HG02798 (cell line): ENCODE measurements around the gene TBX10.
"Not testable (repeated sequence)": the region's sequence is repeated elsewhere in the genome, so short reads cannot be mapped to it uniquely, and the experiment has no call there.

Source experiments
- ATAC-seq: cut with Tn5 transposase; IDR thresholded peaks from one replicate; pipeline ENCODE4 v1.9.1; 2021; ENCODE audit warnings: mild to moderate bottlenecking; ENCODE audit not compliant: unreplicated experiment, poor library complexity

Gene TBX10

DNA sequence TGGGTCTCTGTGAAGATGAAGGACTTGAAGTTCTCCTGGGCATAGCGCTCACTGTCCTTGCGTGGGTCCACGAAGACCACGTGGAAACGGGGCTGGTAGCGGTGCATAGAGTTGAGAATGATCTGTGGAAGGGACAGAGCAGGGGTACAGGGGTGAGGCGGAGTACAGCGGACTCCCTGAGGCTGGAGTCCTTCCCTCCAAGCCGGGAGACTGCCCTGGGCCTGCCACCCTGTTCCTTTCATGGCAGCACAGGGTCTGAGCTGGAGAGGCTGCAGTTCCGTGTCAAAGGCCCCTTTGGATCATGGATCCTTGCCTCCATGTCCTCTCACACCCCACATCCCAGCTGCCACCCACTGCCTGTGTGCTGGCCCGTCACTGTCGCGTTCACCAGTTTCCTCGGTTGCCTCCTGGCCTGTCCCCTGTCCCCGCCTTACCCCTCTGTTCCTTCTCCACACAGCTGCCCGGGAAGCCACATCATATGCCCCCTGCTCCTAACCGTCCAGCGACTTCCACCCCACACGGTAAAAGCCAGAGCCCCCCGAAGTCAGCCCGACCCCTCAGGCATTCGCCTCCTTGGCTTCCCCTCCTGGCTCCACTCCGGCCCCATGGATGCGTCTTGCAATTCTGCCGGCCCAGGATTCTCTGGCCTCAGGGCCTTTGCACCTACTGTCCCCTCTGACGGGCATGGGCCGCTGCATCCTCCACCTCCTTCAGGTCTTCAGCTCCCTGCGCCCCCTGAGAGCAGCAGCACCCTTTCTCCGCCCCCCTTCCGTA is 6.4 kb downstream of the TBX10 start:
- ATAC-seq: no peak

DNA sequence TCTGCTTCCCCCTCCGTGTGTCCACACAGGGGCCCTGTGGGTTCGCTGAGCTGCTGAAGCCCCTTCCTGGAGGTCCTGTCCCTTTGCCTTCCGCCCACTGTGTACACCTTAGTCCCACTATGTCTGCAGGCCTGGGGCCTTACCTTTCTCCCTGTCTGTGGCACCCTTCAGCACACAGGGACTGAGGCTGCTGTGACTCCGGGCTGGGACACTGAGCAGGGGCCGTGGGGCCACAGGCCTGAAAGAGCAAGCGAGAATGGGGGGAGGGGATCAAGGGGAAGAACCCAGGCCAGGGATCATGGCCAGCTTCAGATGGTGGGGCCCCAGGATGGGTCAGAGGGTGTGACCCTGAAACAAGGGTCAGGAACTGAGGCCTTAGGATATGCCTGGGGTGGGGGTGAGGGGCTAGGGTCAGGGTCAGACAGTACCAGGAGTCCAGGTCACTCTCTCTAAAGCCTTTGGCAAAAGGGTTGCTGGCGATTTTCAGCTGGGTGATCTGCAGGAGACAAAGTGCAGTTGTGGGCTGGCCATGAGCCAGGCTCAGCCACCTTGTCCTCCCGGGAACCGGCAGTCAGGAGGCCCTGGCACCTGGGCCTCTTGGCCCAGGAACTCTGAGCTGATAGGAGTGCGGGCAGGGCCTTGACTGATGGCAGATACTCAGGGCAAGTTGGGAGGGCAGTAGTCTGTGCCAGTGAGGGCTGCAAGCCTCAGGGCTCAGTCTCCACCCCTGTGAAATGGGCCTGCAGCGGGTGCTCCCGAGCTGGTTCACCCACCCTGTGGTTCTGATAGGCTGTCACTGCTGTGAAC is 7.2 kb downstream of the TBX10 start:
- ATAC-seq: no peak

DNA sequence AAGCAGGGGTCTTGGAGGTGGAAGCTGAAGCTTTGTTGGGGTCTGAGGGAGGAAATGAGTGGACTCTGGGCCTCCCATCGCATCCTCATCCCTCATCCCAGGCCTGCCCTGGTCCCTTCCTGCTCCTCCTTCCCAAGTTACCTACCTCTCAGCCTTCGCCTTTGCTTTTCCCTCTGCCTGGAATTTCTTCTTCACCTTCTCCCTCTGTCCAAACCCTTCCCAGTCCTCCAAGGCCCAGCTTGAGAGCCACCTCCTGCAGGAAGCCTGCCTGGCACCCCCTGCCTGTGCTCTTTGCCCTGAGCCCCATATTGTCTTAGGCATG is 7.7 kb downstream of the TBX10 start:
- no peak for ATAC-seq

DNA sequence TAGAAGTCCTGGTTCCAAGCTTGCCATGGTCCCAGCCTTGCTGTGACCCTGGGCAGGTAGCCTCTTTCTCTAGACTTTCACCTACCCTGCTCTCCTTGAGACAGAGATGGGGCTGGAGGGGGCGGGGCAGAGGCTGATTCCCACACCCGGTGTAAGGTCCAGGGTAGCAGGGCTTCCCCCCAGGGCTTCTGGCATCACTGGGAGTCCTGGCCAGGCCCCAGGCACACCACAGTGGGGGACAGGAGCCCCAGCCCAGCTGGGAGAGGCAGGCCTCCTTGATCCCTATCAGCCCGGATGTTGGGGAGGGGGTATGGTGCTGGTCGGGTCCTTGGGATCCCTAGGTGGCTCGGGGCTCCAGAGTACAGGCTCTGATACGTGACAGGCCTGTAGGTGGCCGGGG is 8.2 kb downstream of the TBX10 start:
- ATAC-seq: no peak

DNA sequence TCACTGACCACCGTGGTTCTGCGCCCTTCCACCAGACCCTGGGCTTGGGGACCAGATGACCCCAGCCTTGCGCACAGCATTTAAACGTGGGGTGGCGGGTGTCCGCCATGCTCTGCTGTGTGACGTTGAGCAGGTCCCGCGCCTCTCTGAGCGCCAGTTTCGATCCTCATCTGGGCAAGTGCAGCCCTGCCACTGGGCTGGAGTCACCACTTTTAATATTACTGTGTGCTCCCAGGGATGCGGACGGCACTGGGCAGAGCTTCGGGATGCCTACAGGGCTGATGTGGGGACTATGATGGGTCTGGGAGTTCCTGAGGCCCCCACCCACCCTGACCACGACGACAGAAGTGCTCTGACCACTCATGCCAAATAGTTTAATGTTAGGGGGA is 8.6 kb downstream of the TBX10 start:
- no peak for ATAC-seq

DNA sequence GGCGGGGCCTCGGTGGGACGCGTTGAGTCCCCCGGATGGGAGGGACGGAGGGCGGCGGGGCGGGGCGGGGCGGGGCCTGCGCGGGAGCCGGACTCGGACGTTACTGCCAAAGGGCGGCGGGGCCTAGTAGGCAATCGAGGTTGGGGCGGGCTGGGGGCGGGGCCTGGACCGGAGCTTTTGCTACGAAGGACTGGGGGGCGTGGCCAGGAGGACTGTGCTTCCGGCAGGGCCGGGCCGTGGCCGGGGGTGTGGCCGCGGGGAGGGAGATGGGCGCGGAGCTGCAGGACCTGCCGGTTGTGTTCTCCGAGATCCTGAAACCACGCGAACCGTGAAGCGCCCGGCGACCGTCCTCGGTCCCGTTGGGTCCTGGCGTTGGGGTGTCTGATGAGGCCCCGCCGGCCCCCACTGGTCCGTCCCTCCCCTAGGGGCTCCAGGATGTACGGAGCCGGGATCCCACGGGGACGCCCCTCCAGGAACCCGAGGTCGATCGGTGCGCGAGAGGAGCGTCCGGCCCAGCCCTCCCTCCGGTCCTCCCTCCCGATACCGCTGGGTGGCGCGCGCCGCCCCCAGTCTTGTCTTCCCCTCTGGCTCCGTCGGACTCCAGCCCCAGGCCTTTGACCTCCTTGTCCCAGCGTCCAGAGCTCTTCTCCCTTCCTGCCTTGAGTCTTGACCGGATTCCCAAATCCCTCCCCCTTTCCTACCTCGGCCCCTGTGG is 9.2 kb downstream of the TBX10 start:
- ATAC-seq: peak; percentile 82

DNA sequence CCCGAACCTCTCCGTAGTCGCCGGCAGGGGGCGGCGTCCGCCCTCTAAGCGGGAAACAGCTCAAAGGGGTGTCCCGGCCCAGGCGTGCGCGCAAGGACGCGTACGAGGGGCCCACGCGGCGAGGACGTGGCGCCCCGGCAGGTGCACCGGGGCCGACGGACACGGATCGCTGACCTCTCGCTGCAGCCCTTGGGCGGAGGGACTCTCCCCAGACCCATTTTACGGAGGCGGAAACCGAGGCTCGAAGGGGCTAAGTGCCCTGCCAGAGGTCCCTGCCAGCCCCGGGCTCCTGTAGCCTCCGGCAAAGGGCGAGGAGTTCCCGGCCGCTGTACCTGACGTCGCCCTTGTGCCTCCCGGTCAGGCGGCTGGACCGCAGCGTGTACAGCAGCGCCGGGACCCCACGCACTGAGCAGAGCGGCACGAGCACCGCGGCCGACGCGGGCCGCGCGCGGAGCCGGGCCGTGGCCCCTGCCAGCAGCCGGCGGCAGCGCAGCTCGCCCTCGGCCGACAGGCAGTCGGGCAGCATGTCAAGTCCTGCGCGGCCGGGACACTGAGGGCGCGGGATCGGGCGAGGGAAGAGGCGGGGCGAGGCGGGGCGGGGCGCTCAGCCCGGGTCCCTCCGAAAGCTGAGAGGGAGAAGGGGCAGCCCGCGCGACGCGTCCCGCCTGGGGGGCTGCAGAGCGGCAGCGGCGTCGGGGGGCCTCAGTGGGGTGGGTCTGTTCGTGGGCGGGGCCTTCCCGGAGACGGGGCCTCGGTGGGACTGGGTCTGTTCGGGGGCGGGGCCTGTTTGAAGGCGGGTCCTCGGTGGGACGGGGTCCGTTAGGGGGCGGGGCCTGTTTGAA is 10.0 kb downstream of the TBX10 start, which contains the start of gene NUDT8:
TSS of gene NUDT8 (minus strand) at position 552 of the 842 bp plus-strand sequence. CDS start at position 526, 26 bp downstream.
- ATAC-seq: peak; percentile 47

DNA sequence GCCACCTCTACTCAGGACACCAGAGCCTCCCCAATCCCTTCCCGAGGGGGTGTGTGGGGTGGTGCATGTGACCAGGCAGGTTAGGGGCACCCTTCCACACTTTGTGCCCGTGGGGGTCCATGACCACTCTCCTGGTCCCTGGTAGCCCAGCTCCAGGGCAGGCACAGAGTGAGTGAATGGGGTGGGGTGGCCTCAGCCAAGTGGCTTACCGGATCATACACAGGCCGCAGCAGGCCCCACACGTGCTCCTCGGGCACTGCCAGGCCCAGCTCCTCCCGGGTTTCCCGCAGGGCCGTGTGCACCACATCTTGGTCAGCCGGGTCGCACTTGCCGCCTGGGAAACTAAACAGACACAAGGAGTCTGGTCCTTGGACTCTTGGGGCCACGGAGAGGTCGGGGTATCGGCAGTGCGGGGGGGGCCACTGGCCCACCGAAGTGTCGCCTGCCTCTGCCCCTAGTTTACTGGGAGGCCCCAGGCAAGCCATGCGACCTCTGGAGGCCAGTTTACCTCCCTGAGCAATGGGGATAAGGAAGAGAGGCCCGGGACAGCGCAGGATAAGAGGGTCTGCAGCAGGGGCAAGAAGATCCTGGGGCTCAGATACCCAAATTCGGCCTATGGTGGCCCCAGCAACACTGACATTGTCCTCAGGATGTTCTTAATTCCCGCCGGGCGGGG is 10.7 kb downstream of the TBX10 start:
- no peak for ATAC-seq

DNA sequence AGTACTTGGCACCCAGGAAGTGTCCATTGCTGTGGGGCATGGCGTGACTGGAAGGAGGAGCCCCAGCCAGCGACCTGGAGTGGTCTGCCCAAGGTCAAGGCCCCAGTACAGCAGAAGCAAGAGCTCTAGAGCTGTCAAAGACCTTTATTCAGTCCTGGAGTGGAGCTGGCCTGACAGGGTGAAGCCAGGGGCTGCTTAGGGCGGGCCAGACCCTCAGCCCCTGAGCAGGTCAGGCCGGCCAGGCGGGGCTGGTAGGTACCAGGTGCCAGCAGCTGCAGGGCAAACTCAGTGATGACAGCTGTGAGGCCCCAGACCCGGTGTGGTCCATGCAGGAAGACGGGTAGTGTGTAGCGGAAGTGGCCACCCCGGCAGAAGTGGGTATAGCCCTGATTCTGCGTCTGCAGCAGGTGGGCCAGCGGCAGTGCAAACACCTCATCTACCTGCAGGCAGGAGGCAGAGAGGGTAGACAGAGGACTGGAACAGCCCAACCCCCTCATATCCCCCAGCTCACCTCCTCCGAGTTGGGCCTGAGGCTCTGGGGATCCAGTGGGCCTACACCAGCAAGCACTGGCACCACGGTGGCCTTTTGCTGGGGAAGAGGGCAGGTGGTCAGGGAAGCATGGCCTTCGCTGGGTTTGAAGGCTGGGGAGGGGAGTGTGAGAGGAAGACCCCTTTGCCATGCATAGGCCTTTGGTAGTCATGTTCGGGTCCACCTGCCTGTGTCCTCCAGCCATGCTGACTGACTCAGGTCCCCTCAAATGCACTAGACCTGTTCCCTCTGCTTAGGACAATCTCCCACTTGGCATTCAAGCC is 11.5 kb downstream of the TBX10 start:
- no peak for ATAC-seq

DNA sequence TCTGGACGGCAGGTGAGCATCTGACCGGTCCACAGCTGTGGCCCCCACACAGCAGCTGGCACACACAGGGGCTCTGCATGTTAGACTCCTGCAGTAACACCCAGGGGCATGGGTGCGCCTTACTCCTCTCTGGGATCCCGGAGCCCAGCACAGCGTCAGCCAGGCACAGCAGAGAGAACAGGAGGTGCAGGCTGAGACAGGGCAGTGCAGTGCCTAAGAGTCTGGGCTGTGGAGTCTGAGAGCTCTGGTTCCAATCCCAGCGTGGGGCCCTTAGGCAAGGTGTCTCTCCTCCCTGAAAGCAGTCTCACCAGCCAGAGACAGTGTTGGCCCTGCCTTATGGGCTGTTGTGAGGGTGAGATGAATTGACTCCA is 12.1 kb downstream of the TBX10 start:
- ATAC-seq: no peak

DNA sequence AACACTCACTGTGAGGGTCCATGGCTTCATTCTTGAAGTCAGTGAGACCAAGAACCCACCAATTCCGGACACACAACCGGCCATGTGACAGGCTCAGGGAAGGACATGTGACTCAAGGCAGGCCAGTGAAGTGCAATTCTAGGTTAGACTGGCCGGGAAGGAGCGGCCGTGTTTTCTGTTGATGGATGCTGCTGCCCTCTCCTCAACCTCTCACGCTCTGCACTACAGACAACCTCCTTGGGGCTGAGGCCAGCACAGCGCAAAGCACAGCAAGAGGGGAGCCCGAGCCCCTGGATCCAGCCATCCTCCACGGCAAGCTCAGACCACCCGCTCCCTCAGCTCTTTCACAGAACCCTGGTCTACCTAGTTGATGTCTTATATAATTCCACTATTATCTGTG is 12.6 kb downstream of the TBX10 start:
- ATAC-seq: no peak

DNA sequence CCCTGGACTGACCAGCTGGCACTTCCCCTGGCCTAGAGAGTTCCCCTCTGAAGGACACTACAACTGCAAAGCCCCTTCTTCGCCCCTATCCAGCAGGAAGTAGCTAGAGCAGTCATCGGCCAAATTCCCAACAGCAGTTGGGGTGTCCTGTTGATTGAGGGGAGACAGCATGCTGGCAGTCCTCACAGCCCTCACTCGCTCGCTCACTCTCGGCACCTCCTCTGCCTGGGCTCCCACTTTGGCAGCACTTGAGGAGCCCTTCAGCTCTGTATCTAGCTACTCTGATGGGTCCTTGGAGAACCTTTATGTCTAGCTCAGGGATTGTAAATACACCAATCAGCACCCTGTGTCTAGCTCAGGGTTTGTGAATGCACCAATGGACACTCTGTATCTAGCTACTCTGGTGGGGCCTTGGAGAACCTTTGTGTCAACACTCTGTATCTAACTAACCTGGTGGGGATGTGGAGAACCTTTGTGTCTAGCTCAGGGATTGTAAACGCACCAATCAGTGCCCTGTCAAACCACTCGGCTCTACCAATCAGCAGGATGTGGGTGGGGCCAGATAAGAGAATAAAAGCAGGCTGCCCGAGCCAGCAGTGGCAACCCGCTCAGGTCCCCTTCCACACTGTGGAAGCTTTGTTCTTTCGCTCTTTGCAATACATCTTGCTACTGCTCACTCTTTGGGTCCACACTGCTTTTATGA is 13.3 kb downstream of the TBX10 start:
- not testable (repeated sequence) for ATAC-seq

DNA sequence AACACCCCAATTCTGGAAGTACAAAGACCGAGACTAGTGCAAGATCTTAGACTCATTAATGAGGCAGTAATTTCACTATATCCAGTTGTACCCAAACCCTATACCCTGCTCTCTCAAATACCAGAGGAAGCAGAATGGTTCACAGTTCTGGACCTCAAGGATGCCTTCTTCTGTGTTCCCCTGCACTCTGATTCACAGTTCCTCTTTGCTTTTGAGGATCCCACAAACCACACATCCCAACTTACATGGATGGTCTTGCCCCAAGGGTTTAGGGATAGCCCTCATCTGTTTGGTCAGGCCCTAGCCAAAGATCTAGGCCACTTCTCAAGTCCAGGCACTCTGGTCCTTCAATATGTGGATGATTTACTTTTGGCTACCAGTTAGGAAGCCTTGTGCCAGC is 15.8 kb downstream of the TBX10 start:
- ATAC-seq: not testable (repeated sequence)

DNA sequence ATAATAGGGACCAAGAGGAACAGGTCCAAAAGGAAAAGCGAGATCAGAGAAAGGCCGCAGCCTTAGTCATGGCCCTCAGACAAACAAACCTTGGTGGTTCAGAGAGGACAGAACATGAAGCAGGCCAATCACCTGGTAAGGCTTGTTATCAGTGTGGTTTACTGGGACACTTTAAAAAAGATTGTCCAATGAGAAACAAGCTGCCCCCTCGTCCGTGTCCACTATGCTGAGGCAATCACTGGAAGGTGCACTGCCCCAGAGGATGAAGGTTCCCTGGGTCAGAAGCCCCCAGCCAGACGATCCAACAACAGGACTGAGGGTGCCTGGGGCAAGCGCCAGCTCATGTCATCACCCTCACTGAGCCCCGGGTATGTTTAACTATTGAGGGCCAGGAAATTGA is 16.7 kb downstream of the TBX10 start:
- ATAC-seq: not testable (repeated sequence)

DNA sequence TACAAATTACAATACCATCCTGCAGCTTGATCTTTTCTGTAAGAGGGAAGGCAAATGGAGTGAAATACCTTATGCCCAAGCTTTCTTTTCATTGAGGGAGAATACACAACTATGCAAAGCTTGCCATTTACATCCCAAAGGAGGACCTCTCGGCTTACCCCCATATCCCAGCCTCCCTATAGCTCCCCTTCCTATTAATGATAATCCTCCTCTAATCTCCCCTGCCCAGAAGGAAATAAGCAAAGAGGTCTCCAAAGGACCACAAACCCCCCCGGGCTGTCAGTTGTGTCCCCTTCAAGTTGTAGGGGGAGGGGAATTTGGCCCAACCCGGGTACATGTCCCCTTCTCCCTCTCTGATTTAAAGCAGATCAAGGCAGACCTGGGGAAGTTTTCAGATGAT is 17.6 kb downstream of the TBX10 start:
- ATAC-seq: not testable (repeated sequence)

DNA sequence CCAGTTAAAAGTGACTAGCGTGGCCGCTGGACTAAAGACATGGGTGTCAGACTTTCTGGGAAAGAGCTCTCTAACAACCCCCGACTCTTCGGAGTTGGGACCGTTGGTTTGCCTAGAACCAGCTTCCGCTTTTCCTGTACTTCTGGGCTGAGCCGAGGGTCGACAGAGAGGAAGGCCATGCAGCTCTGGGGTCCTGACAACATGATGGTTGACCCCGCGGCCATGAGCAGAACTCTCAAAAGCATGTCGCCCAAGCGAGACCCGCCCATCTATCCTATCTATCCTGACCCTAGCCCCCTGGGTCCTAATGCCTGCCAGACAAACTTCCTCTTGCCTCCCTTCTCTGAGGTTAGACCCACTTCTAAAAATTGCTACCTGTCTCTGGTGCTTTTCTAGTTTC is 18.9 kb downstream of the TBX10 start:
- ATAC-seq: not testable (repeated sequence)

DNA sequence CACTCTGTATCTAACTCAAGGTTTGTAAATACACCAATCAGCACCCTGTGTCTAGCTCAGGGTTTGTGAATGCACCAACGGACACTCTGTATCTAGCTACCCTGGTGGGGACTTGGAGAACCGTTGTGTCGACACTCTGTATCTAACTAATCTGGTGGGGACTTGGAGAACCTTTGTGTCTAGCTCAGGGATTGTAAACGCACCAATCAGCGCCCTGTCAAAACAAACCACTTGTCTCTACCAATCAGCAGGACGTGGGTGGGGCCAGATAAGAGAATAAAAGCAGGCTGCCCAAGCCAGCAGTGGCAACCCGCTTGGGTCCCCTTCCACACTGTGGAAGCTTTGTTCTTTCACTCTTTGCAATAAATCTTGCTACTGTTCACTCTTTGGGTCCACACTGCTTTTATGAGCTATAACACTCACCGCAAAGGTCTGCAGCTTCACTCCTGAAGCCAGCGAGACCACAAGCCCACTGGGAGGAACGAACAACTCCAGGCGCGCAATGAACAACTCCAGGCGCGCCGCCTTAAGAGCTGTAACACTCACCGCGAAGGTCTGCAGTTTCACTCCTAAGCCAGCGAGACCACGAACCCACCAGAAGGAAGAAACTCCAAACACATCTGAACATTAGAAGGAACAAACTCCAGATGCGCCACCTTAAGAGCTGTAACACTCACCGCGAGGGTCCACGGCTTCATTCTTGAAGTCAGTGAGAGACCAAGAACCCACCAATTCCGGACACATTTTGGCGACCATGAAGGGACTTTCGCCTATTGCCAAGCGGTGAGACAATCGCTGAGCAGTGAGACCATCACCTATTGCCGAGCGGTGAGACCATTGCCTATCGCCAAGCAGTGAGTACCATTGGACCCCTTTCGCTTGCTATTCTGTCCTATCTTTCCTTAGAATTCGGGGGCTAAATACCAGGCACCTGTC is 19.6 kb downstream of the TBX10 start:
- ATAC-seq: not testable (repeated sequence)
